Activated T-cell treated with anti-CD3 and anti-CD28 coated beads for 1 hour (primary cell): ENCODE results near the gene STPG4.
"Not testable (repeated sequence)": the region's sequence is repeated elsewhere in the genome, so short reads cannot be mapped to it uniquely, and the experiment has no call there.

Experiments
- DNase-seq: peaks from one replicate; pipeline ENCODE4 v3.0.0-alpha.2; 2020; ENCODE audit warnings: low read depth

STPG4 gene

DNA sequence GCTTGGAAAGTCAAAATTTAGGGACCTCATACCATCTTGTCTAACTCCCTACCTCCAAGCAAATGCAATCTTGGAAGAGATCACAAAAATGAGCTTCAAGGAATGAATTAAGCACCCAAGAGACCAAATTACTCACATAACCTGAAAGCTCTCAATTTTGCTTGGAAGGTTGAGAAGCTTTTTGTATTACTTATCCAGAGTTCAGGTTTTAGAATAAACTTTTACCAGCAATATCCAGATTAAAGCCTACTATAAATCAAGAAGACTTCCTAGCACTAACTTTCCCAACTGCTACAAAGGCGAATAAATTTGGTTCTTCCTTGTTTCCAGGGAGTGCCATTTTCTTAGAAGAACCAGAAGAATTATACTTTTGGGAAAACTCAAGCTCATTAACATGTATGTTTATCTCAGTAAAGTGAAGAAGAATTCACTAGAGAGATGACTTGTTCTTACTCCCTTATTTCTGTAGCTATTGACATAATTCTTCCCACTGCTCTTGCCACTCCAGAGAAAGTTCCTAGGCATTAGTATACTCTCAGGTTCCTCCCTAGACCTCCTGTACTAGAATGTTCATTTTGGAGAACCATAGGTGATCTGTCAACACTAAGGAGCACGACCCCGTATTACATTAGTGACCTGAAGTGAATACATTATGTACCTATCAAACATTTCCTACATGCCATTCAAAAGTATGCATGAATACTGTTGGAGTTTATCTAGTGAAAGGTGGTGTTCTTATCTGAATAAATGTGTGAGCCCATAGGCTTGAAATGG is 18.0 kb upstream of the STPG4 start:
- no peak for DNase-seq

DNA sequence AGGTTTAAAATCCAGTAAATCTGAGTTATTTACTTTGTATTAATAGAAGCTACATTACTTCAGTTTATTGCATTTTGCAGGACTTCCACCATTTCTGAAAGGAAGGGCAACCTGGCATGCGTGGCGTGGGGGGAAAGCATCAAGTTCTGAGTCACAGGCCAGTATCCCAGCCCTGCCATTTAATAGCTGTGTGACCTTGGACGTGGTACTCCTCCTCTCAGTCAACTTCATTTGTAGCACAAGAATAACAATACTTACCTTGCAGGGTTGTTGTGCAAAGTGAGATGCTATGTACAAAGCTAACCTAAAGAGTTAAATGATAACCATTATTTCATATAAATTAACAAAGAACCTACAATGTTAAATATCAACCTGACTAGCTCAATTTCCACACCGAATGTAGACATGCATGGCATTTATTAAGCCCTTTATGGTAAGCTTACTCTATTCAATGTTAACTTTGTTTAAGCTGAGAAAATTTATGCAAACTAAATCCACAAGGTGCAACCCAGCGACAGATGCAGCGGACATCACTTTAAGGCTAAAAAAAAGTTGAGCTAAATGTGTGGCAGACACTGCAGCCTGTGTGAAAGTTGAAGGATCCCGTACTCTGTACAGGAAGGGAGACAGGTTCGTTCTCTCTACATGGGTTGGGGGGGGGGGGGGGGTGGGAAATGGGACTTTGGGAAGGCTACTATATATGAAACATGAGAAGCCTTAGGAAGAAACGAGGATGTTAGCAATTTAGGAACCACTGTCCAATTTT is 17.2 kb upstream of the STPG4 start:
- DNase-seq, result no peak

DNA sequence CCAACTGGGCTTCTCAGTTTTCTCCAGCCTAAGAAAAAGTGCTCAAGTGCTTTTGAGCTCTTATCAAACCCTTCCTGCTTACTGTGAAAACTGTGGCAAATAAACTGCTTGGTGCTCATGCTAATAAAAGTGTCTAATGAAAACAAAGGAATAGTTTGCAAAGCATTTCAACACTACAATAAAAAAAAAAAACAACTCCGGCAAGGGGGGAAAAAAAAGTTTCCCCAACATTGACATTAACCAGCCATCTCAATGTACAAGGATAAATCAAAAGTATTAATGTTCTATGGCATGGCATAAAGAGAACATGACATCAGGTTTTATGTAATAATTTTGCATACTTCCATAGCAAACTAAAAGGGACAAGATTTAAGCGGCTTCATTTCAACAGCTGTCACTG is 14.7 kb upstream of the STPG4 start:
- no peak for DNase-seq

DNA sequence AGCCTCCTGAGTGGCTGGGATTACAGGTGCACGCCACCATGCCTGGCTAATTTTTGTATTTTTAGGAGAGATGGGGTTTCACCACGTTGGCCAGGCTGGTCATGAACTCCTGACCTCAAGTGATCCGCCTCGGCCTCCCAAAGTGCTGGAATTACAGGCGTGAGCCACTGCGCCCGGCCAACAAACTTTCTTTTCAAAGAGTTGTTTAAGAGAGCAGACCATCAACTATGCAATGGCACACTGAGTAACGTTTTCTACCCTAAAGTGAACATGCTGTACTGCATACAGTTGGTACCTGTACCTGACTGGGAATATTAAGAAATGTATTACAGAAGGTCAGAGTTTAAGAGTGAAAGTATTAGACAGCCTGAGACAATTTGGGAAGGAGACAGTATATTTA is 13.8 kb upstream of the STPG4 start:
- DNase-seq, result not testable (repeated sequence)

DNA sequence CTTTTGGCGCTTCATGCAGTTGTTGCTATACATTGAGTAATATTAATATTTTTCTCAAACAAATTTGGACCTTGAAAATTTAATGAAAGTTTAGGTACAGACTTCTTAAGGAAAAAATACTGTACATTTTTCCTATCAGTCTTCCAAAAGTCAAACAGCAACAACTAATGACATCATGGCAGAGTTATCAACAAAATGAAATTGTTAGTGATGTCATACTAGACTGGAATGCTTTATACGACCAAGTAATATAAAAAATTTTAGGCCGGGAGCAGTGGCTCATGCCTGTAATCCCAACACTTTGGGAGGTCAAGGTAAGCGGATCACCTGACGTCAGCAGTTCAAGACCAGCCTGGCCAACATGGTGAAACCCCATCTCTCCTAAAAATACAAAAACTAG is 12.0 kb upstream of the STPG4 start:
- no peak for DNase-seq

DNA sequence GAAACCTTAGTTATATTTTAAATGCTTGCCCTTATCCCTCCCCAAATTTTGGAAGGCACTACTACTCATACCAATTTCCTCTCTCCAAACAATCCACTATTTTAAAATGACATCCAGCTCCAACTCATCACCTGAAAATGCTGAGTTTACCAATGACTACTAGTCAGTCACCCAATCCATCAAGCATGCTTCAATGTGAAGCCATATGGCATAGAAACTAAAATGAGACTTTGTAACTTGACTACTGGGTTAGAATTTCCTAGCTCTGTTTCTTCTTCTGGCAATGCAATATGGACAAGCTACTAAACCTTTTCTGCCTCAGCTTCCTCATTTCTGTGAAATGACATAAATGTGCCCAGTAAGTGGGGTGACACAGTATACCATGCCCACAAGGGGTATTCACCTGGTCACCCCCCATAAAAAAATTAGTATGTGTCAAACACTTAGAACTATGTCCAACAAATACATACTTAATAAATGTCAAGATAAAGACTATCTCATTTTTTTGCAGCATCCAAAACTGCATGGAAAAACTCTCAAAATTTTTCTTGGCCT is 10.0 kb upstream of the STPG4 start:
- no peak for DNase-seq

DNA sequence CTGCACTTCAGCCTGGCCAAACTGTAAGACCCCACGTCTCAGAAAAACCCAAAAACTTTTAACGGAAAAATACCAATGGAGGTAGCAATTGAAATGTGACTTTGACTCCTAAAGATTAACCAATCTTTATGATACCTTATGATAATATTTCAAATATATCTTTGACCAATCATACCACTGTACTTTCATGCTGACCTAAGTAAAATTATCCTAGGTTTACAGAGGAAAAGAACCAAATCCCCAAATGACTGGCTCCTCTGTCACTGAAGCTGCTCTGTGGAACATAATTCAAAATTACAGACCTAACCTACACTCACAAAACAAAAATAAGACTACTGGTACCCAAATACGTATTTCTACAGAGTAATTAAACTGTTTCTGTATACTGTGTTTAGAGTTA is 7.7 kb upstream of the STPG4 start:
- DNase-seq, result no peak

DNA sequence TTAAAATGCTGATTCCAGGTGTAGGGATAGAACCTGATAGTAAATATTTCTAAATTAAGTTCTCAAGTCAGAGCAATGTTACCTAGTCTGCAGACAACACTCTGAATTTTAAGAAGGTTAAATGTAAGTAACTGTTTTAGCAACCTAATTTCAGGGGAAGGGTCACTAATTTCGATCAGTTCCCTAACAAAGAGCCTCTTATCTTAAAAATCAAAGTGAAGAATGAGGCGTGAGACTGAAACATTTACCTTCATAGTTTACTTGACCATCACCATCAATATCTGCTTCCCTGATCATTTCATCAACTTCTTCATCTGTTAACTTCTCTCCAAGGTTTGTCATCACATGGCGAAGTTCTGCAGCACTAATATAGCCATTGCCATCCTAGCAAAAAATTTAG is 6.4 kb upstream of the STPG4 start:
- DNase-seq, result no peak

DNA sequence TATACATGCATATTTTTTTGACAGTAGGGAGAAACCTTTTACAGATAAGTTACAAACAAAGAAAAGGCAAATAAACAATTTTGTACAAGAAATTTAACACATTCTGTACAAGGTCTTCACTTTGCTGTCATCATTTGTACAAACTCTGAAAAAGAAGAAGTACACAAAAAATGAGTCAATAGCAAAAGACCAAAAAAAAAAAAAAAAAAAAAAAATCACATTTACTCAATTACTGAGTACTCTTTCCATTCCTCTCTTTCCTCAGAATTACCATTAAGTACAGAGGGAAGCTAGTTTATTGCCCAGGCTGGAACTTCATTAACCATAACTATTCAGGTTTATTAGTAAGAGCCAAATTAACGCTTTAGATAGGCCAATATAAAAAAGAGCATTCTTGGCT is 5.6 kb upstream of the STPG4 start:
- DNase-seq, result no peak

DNA sequence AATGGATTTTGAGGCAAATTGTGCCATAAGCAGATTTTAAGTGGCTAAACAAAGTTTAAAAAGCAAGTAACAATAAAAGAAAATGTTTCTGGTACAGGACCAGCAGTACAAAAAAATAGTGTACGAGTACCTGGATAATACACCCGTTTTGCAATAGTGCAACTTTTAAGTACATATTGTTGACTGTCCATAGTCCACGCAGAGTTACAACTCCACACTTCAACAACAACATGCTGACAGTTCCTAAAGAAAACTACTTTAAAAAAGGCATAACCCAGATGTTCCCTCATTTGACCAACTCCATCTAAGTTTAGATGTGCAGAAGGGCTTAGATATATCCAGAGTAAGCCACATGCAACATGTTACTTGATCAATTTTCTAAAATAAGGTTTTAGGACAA is 5.1 kb upstream of the STPG4 start:
- no peak for DNase-seq

DNA sequence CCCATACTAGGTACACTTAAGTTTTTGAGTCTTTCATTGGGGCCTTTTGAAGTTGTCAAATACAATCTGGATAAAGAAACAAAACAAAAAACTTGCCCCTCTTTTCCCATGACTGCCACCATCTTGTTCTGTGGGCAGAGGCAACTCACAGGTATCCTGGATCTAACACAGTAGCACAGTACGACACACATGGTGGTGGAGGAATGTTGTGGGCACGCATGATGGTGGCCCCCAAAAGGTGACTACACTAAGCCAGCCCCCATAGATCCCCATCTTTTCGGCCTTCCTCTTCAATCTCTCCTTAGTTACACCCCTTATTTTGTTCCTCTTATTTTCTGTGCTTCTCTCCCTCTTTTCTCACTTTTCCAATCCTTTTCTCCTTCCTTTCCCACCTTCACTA is 4.5 kb upstream of the STPG4 start:
- DNase-seq, result no peak

DNA sequence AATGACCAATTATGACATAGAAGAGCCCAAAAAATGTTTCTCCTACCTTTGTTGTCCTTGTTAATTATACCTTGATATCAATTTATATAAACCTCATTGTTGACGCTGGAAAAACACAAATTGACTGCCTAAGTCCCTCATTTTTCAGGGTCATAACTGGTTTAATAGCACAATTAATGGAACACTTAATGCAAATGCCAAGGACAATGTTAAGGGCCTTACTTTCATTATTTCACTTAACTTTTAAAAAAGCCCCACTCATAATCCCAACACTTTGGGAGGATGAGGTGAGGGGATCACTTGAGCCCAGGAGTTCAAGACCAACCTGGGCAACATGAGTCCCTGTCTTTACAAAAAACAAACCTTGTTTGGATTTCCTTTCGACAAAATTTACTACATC is 3.5 kb upstream of the STPG4 start:
- no peak for DNase-seq

DNA sequence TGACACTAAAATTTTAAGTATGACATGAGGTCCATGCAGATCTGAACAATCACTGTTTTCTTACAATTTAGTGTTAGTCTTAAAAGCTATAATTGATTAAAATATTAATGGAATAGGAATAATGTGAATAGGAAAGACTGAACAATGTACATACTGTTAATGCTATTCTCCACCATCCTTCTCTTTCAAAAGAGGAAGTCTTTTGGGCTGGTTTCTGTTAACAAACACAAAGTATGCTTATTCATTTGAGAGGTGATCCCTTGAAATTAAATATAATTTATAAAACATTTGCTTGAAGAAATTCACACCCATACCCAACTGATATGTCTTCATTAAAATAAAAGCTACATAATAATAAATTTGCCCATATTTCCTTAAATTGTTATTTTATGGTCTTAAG is 2.3 kb downstream of the STPG4 start:
- DNase-seq, result no peak

DNA sequence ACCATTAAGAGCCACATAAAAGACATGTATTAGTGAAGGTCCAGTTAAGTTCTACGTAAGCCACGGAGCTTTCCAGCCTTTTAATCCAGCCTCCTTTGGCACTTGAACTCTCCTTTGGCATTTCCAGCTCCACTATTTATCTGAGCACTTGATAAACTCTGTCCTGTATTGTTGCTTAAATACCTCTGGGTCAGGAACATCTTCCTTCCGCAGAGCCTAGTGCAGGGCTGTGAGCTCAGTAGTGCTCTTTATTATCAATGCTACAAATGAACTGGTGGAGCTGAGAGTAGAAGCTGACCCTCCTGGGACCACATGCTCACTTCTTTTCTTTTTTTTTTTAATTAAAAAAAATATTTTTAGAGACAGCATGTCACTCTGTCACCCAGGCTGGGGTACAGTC is 4.9 kb downstream of the STPG4 start:
- DNase-seq, result no peak

DNA sequence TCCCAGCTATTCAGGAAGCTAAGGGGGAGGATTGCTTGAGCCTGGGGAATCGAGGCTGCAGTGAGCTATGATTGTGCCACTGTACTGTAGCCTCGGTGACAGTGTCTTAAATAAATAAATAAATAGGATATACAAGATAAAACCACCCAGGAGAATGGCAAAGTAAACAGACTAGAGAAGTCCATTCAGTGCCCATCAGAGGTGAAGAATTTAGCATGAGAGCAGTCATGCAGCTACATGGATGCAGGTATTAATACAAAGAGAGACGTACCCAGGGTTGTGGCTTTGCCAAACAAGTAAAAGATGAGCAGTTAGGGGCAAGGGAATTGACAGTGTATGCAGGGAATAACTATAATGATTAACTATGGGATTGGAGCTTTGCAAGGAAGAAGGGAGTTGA is 8.1 kb downstream of the STPG4 start:
- DNase-seq, result no peak

DNA sequence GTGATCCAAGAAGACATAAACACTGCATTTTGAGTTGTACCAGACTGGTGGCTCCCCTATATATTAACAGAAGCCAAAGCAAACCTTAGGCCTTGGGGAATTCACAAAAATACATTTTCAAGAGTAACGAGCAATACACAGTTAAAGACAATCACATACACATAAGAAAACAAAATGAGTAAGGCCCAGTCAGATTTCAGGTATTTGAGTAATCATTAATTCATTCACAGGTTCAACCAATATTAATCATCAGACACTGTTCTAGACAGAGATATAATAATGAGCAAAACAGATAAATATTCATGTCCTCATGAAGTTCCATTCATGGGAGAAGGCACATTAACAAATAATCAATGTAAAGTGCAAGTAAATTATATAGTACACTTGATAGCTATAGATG is 9.6 kb downstream of the STPG4 start:
- DNase-seq, result no peak

DNA sequence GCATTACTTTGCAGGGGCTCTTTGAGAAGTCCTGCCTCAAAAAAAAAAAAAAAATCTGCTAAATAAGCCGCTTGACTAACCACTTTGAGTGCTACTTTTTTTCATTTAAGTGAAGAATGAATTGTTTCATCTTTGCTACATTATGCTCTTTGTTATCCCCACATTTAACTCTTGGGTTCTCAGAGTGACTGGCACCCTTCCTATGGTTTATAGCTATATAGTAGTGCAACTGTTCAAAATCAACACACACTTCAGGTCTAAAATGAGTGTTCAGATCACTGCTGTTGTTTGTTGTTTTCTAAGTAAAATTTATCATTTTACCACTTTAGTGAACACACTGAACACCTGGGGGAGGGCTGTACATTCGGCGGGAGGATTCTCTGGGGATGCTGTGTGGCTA is 13.6 kb downstream of the STPG4 start:
- DNase-seq, result no peak

DNA sequence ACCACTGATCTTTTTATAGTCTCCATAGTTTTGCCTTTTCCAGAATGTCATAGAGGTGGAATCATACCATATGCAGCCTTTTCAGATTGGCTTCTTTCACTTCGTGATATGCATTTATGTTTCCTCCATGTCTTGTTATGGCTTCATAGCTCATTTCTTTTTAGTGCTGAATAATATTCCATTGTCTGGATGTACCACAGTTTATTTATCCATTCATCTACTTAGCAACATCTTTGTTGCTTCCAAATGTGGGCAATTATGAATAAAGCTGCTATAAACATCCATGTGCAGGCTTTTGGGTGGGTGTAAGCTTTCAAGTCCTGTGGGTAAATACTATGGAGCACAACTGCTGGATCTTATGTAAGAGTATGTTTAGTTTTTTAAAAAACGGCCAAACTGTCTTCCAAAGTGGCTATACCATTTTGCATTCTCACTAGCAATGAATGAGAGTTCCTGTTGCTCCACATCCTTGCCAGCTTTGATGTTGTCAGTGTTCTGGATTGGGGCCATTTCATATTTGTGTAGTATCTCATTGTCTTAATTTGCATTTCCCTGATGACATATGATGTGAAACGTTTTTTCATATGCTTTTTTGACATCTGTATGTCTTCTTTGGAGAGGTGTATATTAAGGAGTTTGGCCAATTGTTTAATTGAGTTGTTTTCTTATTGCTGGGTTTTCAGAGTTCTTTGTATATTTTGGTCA is 20.6 kb downstream of the STPG4 start:
- DNase-seq, result no peak

DNA sequence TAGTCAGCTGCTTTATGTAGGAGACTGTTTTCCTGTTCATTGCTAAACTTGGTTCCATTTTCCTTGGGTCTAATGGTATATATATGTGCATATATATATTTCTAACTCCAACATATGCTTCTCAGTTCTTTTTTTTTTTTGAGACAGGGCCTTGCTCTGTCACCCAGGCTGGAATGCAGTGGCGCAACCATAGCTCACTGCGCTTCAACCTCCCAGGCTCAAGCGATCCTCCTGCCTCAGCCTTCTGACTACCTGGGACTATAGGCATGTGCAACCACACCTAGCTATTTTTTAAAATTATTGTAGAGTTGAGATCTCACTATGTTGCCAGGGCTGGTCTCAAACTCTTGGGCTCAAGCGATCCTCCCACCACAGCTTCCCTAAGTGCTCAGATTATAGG is 22.1 kb downstream of the STPG4 start:
- no peak for DNase-seq

DNA sequence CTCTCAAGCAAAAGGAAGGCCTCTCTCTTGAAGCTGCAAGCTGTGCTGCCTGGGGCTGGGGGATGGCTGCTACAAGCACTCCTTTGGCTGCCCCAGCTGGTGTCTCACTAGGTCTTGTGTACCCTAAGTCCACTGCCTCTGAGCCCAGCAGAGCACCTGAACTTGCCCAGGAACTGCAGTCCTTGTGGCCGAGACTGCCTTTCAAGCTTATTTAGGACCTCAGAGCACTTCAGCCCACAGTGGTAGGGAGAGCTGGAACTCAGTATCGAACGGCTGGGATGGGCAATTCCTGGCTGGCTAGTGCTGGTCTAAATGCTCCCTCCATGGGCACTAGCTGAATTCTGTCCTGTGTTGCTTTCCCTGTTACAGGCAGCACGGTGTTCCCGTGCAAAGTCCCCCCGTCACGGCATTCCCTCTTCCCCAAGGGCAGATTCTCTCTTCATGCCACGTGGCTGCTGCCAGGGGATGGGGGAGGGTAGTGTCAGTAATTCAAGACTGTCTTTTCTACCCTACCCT is 25.9 kb downstream of the STPG4 start:
- no peak for DNase-seq

DNA sequence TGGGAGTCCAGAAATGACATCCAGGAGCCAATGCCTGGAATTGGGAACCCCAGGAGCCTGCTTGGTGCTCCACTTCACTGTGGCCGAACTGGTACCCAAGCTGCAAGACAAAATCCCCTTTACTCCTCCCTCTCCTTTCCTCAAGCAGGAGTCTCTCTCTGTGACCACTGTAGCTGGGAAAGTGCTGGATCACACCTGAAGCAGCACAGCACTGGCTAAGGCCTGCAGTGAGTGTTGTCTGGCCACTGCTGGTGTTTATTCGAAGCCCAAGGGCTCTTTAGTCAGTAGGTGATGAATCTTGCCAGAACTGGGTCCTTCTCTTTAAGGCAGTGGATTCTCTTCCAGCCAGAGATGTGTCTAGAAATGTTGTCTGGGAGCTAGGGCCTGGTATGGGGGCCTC is 26.4 kb downstream of the STPG4 start:
- no peak for DNase-seq

DNA sequence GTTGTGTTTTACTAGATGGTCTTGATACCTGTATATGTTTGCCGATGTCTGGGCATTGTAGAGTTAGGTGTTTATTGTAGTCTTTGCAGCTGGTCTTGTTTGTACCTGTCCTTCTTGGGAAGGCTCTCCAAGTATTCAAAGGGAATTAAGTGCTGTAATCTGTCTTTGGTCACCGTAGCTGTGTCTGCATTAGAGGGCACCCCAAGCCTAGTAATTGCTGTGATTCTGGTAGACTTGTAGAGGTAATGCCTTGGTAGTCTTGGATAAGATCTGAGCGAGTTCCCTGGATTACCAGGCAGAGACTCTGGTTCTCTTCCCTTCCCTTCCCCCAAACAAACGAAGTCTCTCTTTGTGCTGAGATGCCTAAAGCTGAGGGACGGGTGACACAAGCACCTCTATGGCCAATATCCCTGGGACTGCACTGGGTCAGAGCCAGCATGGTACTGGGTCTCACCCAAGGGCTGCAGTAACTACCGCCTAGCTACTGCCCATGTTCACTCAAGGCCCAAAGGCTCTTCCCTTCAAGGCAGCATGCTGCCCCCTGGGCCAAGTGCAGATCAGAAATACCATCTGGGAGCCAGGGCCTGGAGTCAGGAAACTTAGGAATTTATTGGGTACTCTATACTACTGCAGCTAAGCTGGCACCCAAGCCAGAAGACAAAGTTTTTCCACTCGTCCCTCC is 27.1 kb downstream of the STPG4 start:
- no peak for DNase-seq
